ENCODE results near the gene PPIE. TPM values are rescaled to one million over a fixed set of nuclear protein-coding genes. Genes with fewer than 3 reads are reported as not detected.

The PPIE gene
- total and polyA plus RNA-seq, 2 of the 13 experiments (the other 11 are each of a cell fraction or from before 2014, with no cell fraction given) = 15.3 to 26.3 TPM

- H3K27ac ChIP-seq (ENCODE audit: extremely low read length, insufficient read depth, low read length) = no peak overlapping the region
- H3K9ac ChIP-seq (ENCODE audit: insufficient read depth, low read depth, low read length) = no peak overlapping the region
- ATAC-seq (peak; percentile 86), FAIRE-seq (no peak), DNase-seq (ENCODE audit: low spot score) (peak; percentile 52)
- in situ Hi-C loops (cut with HindIII; ENCODE audit: extremely low pct_ligation_motif_present, low pct_unique_long_range_greater_than_20kb) (no loop called here), intact Hi-C loops (cut with micrococcal nuclease; ENCODE audit: unreplicated experiment) (no loop called here)
- POLR2A ChIA-PET = no interaction called here
- no TSS peak for BruUV-seq (replicated peaks)
- H3K9me3 ChIP-seq (ENCODE audit: low read length) = no peaks in the 10 kb centered on the region
- peaks cover 11% of the 10 kb centered on the region; the same call in 1 of the 2 replicates for H3K4me1 ChIP-seq (ENCODE audit: insufficient read depth, low read length)
- H3K36me3 ChIP-seq (replicated peaks in 1 of 2; ENCODE audit: control insufficient read depth in 1 of 2, insufficient read depth in 2 of 2, low read length in 2 of 2) = no peaks in the 10 kb centered on the region
- no peaks in the 10 kb centered on the region for H3K79me2 ChIP-seq (ENCODE audit: insufficient read depth, low read length)
- no peaks in the 10 kb centered on the region for H4K20me1 ChIP-seq (ENCODE audit: insufficient read depth, low read length)
- no peak overlapping the region for H2AFZ ChIP-seq (ENCODE audit: low read length)
- 14% methylated on average over 11 of the region's 12 CpGs for WGBS (ENCODE audit: low lambda C conversion rate)
- H3K4me3 ChIP-seq (replicated peaks in 1 of 3; ENCODE audit: insufficient read depth in 1 of 3, low read depth in 2 of 3, low read length in 3 of 3) = no peak overlapping the region
- H3K4me2 ChIP-seq (ENCODE audit: low read depth, low read length) = no peak overlapping the region
- H3K27me3 ChIP-seq (ENCODE audit: control insufficient read depth in 1 of 2, insufficient read depth in 2 of 2, low read length in 2 of 2) = no peaks in the 10 kb centered on the region; a peak in 1 of 5 replicates
- CTCF ChIA-PET (ENCODE audit: low intra/inter-chr PET ratio, low total read pairs) = no interaction called here
- no peak for TF ChIP-seq ZBTB7A (CRISPR knock-in tag; IDR thresholded peaks at IDR 0.05)
- peak; percentile 55; the same call in 1 of the 2 replicates for TF ChIP-seq FOSL2 (CRISPR knock-in tag; IDR thresholded peaks at IDR 0.05)
- TF ChIP-seq ZXDC (CRISPR knock-in tag; IDR thresholded peaks at IDR 0.05) = no peak
- no peak for TF ChIP-seq ZFX (CRISPR knock-in tag; IDR thresholded peaks at IDR 0.05; ENCODE audit: low read depth)
- no peak for TF ChIP-seq ZNF34 (CRISPR knock-in tag; IDR thresholded peaks at IDR 0.05; ENCODE audit: borderline replicate concordance)
- TF ChIP-seq IKZF4 (CRISPR knock-in tag; IDR thresholded peaks at IDR 0.05; ENCODE audit: borderline replicate concordance, low read depth, not compliant biosample characterization) = no peak
- no peak for TF ChIP-seq YY1 (IDR thresholded peaks at IDR 0.05; ENCODE audit: insufficient read depth, insufficient replicate concordance, low read depth, low read length)
- TF ChIP-seq CHCHD3 (CRISPR knock-in tag; IDR thresholded peaks at IDR 0.05) = no peak
- TF ChIP-seq NRL (CRISPR knock-in tag; IDR thresholded peaks at IDR 0.05; ENCODE audit: borderline replicate concordance) = no peak
- peak; percentile 47; the same call in 1 of the 2 replicates for TF ChIP-seq NFE2L2 (IDR thresholded peaks at IDR 0.05; ENCODE audit: low read length)
- no peak for TF ChIP-seq CENPT (CRISPR knock-in tag; IDR thresholded peaks at IDR 0.05; ENCODE audit: low read depth)
- no peak for TF ChIP-seq ZNF678 (CRISPR knock-in tag; IDR thresholded peaks at IDR 0.05)
- TF ChIP-seq, protein P1, sequence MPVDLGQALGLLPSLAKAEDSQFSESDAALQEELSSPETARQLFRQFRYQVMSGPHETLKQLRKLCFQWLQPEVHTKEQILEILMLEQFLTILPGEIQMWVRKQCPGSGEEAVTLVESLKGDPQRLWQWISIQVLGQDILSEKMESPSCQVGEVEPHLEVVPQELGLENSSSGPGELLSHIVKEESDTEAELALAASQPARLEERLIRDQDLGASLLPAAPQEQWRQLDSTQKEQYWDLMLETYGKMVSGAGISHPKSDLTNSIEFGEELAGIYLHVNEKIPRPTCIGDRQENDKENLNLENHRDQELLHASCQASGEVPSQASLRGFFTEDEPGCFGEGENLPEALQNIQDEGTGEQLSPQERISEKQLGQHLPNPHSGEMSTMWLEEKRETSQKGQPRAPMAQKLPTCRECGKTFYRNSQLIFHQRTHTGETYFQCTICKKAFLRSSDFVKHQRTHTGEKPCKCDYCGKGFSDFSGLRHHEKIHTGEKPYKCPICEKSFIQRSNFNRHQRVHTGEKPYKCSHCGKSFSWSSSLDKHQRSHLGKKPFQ (CRISPR knock-in tag; IDR thresholded peaks at IDR 0.05; ENCODE audit: insufficient replicate concordance) = no peak
- TF ChIP-seq DMAP1 (CRISPR knock-in tag; IDR thresholded peaks at IDR 0.05) = no peak
- TF ChIP-seq, protein P2, sequence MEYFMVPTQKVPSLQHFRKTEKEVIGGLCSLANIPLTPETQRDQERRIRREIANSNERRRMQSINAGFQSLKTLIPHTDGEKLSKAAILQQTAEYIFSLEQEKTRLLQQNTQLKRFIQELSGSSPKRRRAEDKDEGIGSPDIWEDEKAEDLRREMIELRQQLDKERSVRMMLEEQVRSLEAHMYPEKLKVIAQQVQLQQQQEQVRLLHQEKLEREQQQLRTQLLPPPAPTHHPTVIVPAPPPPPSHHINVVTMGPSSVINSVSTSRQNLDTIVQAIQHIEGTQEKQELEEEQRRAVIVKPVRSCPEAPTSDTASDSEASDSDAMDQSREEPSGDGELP (IDR thresholded peaks at IDR 0.05; ENCODE audit: borderline replicate concordance, low read depth) = peak; percentile 23; the same call in 1 of the 2 replicates
- TF ChIP-seq ZNF501 (CRISPR knock-in tag; IDR thresholded peaks at IDR 0.05) = 0 out of 2 replicates have a peak, but pooled peaks have one; percentile 17
- TF ChIP-seq U2AF2 (IDR thresholded peaks at IDR 0.05; ENCODE audit: low read depth, low read length) = no peak
- TF ChIP-seq ZNF737 (CRISPR knock-in tag; IDR thresholded peaks at IDR 0.05; ENCODE audit: borderline replicate concordance) = no peak
- TF ChIP-seq KDM4B (CRISPR knock-in tag; IDR thresholded peaks at IDR 0.05) = no peak
Measured at GRCh38 chr1:39711104-39711965, 27.3 kb upstream of the PPIE start.
